GM12801 (cell line): ENCODE results near the gene GCM1.

Source experiments
- CTCF ChIP-seq: IDR thresholded peaks from one replicate; pipeline ENCODE4 v1.5.1; 2011; ENCODE audit warnings: control low read depth; ENCODE audit not compliant: insufficient read length; ENCODE audit errors: extremely low read depth

GCM1 gene

GRCh38 chr6:53162606-53163005, 14.0 kb upstream of the GCM1 start:
- no peak for TF ChIP-seq CTCF

- no peak for TF ChIP-seq CTCF
Observed at GRCh38 chr6:53161481-53162009, 12.9 kb upstream of the GCM1 start.

- TF ChIP-seq CTCF: no peak
Observed at GRCh38 chr6:53159558-53159957, 10.9 kb upstream of the GCM1 start.

GRCh38 chr6:53154794-53155193, 6.2 kb upstream of the GCM1 start:
- TF ChIP-seq CTCF: no peak

- TF ChIP-seq CTCF: no peak
Observed at GRCh38 chr6:53154071-53154470, 5.4 kb upstream of the GCM1 start.

GRCh38 chr6:53152576-53152975, 3.9 kb upstream of the GCM1 start:
- TF ChIP-seq CTCF: no peak

GRCh38 chr6:53151676-53152075, 3.0 kb upstream of the GCM1 start:
- no peak for TF ChIP-seq CTCF

- TF ChIP-seq CTCF: no peak
Observed at GRCh38 chr6:53144802-53145201, 3.8 kb downstream of the GCM1 start.
